HG03521 (cell line): Measurements from ENCODE around the gene DHRS7B.

Source experiments
- ATAC-seq: cut with Tn5 transposase; IDR thresholded peaks from one replicate; pipeline ENCODE4 v1.9.1; 2021; ENCODE audit warnings: mild to moderate bottlenecking, moderate library complexity; ENCODE audit not compliant: unreplicated experiment

DHRS7B gene

DNA sequence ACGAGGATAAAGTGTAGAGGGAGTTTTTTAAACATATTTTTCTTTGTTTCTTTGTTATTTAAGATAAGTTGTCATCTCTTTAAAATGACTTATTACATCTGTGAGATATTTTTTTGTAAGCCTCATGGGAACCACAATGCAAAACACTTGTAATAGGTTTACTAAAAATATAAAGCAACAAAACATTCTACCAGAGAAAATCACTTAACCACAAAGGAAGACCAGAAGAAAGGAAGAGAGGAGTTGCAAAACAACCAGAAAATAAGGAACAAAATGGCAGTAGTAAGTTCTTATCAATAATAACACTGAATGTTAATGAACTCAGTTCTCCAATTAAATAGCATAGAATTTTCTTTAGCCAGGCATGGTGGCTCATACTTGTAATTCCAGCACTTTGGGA is 22.9 kb downstream of the DHRS7B start:
- ATAC-seq = no peak

GRCh38 chr17:21152731-21153130 is 26.0 kb downstream of the DHRS7B start:
- no peak for ATAC-seq

- no peak for ATAC-seq
Measured at GRCh38 chr17:21157586-21158370, 31.0 kb downstream of the DHRS7B start.

DNA sequence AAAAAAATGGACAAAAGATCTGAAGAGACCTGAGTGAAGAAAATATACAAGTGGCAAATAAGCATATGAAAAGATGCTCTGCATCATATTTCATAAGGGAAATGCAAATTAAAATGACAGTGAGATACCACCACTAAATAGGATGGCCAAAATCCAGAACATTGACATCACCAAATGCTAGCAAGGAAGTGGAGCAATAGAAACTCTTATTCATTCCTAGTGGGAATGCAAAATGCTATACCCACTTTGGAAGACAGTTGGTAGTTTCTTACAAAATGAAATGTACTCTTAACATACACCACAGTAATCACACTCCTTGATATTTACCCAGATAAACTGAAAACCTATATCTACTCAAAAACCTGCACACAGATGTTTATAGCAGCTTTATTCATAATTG is 33.6 kb downstream of the DHRS7B start:
- no peak for ATAC-seq

- no peak for ATAC-seq
Measured at GRCh38 chr17:21161498-21162393, 35.0 kb downstream of the DHRS7B start.

DNA sequence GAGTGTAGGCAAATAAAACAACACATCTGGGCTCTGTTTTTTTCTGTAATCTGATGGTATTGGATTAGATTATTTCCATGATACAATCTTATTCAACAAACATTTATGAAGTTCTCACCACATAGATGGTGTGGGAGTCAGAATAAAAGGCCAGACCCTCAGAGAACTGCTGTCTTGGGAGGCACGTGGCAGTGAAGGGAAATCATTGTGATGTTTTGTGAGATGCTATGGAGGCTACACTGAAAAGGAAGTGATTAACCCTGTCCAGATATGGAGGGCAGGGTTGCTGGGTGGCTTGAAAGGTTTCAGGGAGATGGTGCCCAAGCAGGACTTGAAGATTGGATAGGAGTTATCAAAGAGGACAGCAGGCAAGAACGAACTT is 35.6 kb downstream of the DHRS7B start:
- no peak for ATAC-seq

- no peak for ATAC-seq
Measured at GRCh38 chr17:21163101-21163500, 36.3 kb downstream of the DHRS7B start.

- ATAC-seq = no peak
Measured at GRCh38 chr17:21164216-21164615, 37.5 kb downstream of the DHRS7B start.

DNA sequence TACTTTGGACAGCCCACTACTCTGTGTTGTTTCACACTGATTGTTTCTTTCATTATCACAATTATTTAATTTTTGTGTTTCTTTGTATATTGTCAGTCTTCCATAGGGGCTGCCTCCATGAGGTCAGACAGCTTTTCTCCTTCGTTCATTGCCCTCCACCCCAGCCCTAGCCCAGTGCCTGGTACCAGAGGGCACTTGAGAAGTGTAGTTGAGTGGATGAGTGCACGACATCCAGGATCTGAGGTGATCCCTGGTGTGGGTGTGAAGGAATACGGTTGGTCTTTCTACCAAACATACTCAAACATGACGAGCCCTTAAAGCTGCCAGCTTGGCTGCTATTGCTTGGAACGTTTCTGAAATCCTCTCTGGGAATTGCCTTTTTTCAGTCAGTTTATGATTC is 37.9 kb downstream of the DHRS7B start:
- no peak for ATAC-seq

- no peak for ATAC-seq
Measured at GRCh38 chr17:21165922-21166594, 39.3 kb downstream of the DHRS7B start.

GRCh38 chr17:21166595-21167210 is 39.9 kb downstream of the DHRS7B start:
- no peak for ATAC-seq

DNA sequence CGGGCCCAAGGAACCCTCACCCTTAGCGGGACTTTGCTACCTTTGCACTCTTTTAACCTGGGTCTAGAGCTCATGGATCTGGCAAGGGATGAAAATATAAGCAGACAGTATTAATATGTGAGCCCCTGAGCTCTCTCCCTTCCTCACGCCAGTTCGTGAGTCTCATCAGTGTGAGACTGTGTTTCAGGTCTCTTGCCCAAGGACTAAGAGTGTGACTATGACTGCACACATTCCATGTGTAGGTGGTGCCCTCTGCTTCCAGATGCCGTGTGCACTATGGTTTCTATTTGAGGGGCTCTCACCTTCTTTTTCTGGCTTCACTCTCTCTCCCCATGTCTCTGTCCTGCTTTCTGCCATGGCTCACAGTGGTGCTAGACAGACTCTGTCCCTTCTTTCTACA is 40.5 kb downstream of the DHRS7B start:
- no peak for ATAC-seq

DNA sequence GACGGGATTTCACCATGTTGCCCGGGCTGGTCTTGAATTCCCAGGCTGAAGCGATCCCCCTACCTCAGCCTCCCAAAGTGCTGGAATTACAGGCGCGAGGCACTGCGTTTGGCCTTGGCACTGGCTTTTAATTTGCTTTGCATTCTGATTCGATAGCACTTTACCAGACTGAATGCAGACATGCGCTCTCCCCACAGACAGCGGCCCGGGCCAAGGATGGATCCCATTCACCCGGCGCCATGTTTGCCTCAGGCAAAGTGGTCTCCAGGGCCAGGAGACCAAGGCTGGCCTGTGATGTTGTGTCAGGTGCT is 41.7 kb downstream of the DHRS7B start:
- no peak for ATAC-seq

- no peak for ATAC-seq
Measured at GRCh38 chr17:21169496-21169895, 42.7 kb downstream of the DHRS7B start.

DNA sequence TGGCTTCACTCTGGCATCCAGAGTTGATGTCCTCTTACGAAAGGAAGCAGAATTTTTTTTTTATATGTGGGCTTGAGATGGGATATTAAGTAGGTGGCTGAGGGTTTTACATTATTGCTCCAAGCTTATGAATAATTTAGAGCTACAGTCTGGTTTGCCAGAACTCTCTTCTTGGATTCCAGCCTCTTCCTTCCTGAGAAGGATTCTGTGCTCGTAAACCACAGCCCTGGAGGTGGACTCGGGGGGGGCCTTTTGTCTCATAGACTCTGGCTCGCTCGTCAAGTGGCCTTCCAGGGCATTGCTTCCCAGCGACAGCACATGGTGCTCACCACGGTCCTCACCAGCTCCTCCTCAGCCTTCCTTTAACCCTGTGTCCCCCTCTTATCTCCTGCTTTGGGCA is 44.0 kb downstream of the DHRS7B start:
- ATAC-seq = no peak

DNA sequence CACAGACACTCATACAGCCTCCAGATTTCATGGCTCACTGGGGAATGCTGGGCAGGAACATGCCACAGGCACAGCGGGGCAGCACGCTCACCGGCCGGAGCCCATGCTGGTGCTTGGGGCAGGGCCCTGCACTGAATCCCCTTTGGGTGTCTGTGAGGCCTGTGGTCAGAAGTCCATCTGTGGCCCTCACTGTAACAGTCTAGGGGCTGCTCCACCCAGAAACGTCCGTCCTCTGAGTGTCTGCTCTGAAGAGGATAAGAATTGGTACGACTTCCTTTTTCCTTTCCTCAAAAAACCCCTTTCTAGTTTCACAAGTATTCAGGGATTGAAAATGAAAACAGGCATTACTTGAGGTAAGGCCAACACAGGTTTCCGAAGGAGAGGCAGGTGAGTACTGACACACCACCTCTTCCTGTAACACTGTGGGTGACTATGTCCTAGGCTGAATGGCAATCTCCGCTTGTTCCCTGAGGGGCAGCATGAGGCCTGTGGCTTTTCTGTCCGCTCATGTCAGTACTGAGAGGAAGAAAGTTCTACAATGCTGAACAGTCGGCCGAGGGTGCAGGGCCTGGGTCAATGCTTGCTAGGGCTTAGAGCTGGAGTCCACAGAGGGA is 44.7 kb downstream of the DHRS7B start:
- ATAC-seq = no peak

GRCh38 chr17:21171970-21172510 is 45.3 kb downstream of the DHRS7B start:
- ATAC-seq = no peak

DNA sequence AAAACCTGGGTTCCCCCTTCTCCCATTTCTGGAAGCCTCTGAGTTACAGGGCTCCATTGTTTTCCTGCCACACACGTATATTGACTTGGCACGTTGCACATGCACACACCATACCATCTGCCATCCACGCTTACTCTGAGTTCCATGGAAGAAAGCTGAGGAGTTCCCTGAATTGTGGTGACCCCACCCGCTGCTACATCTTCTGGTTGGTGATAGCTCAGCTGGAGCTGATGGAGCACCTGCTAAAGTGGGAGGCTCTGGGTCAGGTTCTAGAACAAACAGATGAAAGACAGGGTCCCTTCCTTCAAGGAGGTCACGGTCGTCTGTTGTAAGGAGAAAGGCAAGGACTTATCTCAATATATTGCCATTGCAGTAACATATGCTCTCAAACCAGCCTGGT is 46.1 kb downstream of the DHRS7B start:
- no peak for ATAC-seq

- ATAC-seq = no peak
Measured at GRCh38 chr17:21173543-21173942, 46.8 kb downstream of the DHRS7B start.

DNA sequence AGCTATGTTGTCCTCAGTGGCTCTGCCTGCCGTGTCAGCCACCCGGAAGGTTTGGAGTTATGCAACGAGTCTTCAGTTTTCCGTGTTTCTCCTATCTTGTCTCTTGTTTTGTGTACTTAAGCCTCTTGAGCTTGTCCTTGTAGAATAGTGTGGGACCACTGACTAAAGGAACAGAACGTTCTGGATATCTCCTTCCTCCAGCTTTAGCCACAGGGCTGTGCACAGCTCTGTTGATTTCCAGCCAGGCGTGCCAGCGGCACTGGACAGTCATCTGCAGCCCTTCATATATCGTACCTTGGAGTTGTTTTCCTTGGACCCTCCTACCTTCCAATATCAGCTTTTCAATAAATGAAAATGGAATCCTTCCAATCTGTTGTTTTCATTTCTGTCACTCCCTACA is 47.4 kb downstream of the DHRS7B start:
- ATAC-seq = no peak

DNA sequence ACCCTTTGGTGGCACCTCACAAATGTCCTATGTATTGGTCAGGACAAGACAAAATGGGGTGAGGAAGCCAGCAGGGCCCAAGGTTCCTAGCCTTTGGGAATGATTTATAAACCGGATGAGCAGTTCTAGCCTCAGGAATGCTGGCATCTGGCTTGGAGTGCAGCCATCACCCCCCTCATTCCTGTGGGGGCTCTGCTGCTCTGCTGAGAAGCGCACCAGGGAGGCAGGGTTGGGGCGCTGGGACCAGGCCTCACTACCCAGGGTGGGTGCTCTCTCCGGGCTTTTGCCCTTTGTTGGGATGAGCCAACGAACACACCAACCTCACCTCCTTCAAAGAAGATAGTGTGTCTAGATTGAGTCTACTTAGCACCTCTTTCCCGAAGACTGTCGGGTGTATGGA is 47.9 kb downstream of the DHRS7B start:
- no peak for ATAC-seq
